ENCODE data around the gene KIRREL3.

GRCh38 chr11:126924376-126925040, 76.1 kb downstream of the KIRREL3 start:
- TF ChIP-seq EZH2phosphoT487 (IDR thresholded peaks at IDR 0.05; ENCODE audit: borderline replicate concordance, low read length) (no peak), EZH2 (IDR thresholded peaks at IDR 0.05; ENCODE audit: low read length, unreplicated experiment) (no peak), CTCF (conservative IDR thresholded peaks at IDR 0.05; ENCODE audit: low read depth, low read length) (no peak)

Measured in PC-3 (cell line).